NCI-H1417 (cell line): Measurements from ENCODE around the gene SPIRE1.
"Not testable (repeated sequence)": the region's sequence is repeated elsewhere in the genome, so short reads cannot be mapped to it uniquely, and the experiment has no call there.

Experiments used
- DNase-seq, 3 experiments: peaks; one replicate each; lab custom pipeline; 2025; lab: John Stamatoyannopoulos, UW

The SPIRE1 gene

DNA sequence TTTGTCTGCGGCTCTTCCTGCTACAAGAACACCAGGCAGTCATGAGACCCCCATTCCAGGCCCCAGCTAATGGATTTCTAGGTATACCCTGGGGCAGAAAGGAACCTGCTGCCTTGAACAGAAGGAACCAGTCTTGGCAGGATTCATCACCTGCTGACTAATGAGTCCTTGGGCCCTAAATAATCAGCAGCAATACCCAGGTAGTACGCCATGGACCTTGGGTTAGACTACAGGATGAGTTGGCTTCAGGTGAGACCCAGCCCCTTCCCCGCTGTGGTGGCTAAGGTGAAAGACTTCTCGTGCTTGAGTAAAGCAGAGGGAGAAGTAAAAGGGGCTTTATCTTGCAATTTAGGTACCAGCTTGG lies 105.0 kb downstream of the SPIRE1 start:
- DNase-seq: no peak

DNA sequence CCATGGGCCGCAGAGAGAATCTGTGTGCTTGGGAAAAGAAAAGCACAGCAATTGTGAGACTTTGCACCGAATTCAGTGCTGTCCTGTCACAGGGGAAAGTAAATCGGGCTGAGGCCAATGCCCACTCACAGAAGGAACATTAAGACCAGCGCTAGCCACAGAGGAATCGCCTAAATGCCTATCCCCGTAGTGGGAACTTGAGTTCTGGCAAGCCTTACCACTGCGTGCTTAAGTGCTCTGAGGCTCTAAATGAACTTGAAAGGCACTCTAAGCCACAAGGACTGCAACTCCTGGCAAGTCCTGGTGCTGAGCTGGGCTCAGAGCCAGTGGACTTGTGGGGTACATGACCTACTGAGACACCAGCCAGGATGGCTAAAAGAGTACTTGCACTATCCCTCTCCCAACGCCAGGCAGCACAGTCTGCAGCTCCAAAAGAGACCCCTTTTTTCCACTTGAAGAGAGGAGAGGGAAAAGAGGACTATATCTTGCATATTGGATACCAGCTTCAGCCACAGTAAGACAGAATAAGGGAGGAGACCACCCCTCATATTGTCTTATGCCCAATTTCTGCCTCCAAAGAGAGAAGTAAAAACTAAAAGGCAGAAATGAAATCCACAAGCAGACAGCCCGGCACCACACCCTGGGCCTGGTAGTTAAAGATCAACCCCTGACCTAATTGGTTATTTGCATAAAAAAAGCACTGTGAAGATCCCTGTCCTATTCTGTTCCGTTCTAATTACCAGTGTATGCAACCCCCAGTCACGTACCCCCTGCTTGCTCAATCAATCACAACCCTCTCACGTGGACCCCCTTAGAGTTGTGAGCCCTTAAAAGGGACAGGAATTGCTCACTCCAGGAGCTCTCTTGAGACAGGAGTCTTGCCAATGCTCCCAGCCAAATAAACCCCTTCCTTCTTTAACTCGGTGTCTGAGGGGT lies 105.7 kb downstream of the SPIRE1 start:
- not testable (repeated sequence) for DNase-seq

GRCh38 chr18:12551466-12551865 lies 106.4 kb downstream of the SPIRE1 start:
- not testable (repeated sequence) for DNase-seq

- no peak for DNase-seq
Observed at GRCh38 chr18:12543697-12544096, 114.2 kb downstream of the SPIRE1 start.

- no peak for DNase-seq
Observed at GRCh38 chr18:12540751-12541150, 117.2 kb downstream of the SPIRE1 start.

DNA sequence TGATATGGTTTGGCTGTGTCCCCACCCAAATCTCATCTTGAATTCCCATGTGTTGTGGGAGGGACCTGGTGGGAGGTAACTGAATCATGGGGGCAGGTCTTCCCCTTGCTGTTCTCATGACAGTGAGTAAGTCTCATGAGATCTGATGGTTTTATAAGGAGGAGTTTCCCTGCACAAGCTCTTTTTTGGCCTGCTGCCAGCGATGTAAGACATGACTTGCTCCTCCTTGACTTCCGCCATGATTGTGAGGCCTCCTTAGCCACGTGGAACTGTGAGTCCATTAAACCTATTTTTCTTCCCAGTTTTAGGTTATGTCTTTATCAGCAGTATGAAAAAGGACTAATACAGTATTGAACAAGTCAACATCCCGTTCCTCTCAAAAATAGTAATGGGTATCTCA lies 118.7 kb downstream of the SPIRE1 start:
- DNase-seq: not testable (repeated sequence)

GRCh38 chr18:12534820-12535219 lies 123.1 kb downstream of the SPIRE1 start:
- DNase-seq: no peak

DNA sequence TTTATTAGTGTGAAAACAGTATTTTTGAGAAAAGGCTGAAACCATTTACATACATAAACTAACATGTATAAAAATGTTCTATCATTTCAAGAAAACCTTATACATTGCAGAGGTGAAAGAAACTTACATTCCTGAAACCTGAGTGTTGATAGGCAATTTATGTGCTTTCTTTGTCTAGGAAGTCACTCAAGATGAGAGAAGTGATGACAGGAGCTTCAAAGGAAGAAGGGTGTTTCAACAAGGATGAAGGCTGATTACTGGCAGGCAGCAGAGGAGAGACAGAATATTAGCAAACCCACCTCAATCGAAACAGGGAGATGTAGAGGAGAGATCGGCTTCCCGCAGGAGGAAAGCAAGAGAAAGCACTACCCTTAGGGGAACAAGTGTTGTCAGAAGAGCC lies 125.2 kb downstream of the SPIRE1 start:
- DNase-seq: no peak

DNA sequence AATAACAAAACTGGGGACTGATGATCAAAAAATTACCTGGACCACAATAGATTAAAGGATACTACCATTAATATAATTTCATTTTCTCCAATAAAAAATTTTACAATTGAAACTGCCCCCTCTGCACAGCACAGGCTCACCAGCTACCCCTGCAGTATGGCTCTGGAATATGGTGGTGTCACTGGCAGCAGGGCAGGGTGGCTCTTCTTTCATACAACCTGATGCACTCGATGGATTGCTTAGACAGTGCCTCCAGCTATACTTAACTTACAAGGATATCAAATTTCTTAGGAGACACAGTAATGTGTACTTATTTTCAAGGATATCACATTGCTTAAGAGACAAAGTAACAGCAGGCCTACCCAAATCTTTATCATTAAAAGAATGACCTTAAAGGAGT lies 126.2 kb downstream of the SPIRE1 start:
- DNase-seq: peak in 1 of 3 experiments; percentile 3

- peak in 2 of 3 experiments; percentile 2 to 51 for DNase-seq
Observed at GRCh38 chr18:12520442-12520992, 137.4 kb downstream of the SPIRE1 start.

DNA sequence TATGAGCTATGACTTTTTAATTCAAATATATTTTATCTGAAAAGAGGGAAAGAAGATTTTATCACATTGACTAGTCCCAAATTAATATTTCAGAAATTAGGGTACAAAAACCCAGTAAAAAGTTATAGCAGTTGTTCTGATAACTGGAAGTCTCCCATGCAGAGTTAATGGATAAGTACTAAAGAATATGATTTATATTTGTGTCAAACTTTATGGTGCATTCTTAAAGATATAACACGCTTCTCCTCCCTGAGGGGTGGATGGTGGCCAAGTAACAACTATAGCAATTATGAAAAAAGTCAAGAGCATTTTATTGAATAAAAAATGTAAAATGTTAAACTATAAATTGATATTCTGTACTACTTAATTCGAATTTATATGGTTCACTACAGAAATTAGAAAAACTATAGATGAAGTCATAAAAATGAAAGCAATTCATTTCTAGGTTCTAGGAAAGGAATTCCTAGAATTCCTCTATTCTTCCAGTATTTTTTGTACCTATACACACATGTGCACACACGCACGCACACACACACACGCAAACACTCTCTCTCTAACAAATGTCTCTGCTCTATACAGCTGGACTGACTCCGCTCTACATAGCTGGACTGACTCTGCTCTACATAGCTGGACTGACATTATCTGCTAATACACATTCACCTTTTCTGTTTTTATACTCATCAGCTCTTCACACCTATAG lies 138.9 kb downstream of the SPIRE1 start:
- DNase-seq: no peak

GRCh38 chr18:12518326-12518725 lies 139.6 kb downstream of the SPIRE1 start:
- no peak for DNase-seq

DNA sequence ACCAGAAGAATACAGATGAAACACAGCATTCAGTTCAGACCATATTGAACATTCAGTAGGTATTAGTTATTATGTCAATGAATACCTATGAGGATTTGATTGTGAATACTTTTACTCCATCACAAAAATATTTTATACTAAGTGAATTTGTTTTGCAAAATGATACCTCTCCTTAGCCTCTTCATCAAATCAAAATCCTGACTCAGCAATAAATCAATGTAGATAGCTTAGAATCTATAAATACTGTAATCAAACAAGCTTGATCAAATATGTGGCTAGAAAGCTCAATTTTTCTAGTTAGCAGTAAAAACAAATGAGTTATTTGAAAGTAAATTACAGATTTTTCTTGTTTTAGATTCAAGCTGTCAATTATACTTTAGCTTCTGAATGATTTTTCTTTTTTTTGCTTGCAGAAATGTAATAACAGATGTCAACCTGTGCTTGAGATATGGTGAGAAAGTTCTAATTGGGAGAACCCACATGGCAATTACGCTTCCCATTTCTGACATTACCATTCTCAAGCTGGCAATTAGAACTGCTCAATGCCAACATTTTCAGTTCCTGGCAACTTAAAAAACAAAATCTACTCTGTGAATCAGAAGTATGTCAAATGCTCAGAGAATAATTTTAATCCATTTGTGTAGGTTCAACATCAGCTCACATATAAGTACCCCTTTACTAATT lies 140.6 kb downstream of the SPIRE1 start:
- DNase-seq: no peak

- no peak for DNase-seq
Observed at GRCh38 chr18:12516049-12516630, 141.8 kb downstream of the SPIRE1 start.

GRCh38 chr18:12515550-12515949 lies 142.4 kb downstream of the SPIRE1 start:
- DNase-seq: no peak

GRCh38 chr18:12507007-12507406 lies 150.9 kb downstream of the SPIRE1 start:
- DNase-seq: no peak

DNA sequence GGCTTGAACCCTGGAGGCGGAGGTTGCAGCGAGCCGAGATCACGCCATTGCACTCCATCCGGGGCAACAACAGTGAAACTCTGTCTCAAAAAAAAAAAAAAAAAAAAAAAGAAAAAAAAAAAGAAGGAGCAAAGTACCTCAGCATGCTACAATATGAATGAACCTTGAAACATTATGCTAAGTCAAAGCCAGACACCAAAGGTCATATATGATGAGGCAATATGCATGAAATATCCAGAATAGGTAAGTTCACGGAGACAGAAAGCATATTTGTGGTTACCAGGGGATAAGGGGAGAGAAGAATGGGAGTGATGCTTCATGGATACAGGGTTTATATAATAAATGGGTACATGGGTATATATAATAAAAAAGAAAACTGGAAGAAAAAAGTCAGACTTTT lies 156.9 kb downstream of the SPIRE1 start:
- no peak for DNase-seq

DNA sequence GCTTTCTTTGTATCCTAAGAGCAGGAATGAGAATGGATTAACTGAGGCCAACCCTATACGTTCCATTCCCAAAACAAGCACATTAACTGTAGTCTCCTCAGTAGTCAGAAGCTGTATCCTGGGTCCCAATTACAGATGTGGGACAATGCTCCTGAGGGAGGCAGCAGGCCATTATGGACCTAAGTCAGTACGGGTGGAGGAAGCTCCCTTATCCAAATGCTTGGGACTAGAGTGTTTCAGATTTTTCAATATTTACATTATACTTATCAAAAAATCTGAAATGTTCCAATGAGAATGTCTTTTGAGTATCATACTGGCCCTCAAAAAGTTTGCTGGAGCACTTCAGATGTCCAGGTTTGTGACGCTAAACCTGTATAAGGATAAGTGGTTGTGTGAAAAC lies 160.1 kb downstream of the SPIRE1 start:
- DNase-seq: no peak

- no peak for DNase-seq
Observed at GRCh38 chr18:12497296-12497695, 160.6 kb downstream of the SPIRE1 start.

DNA sequence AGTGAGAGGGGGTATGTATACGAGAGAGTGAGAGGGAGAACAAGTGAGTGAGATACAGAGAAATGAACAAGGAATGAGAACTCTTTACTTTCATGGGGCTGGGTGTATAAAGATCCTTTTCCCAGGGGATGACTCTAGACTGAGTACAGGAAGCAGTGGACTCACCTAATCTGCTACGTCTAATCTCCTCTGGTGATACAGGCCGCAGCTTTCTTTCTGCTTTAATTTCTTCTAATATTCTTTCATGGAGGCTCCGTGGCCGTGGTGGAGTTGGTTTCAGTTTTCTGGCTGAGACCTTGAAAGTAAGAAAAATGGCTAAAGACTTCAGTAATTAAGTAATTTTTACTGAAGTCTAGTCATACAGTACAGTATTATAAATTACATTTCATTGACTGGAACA lies 165.0 kb downstream of the SPIRE1 start:
- no peak for DNase-seq

- no peak for DNase-seq
Observed at GRCh38 chr18:12491611-12492435, 166.1 kb downstream of the SPIRE1 start.
